HG03521 (cell line): ENCODE measurements around the gene LSM12.
A peak's percentile ranks its signal among the peaks of the same experiment; 100 is the strongest.
"Not testable (repeated sequence)": the region's sequence is repeated elsewhere in the genome, so short reads cannot be mapped to it uniquely, and the experiment has no call there.

ENCODE experiments used
- ATAC-seq: cut with Tn5 transposase; IDR thresholded peaks from one replicate; pipeline ENCODE4 v1.9.1; 2021; ENCODE audit warnings: mild to moderate bottlenecking, moderate library complexity; ENCODE audit not compliant: unreplicated experiment

Gene LSM12

DNA sequence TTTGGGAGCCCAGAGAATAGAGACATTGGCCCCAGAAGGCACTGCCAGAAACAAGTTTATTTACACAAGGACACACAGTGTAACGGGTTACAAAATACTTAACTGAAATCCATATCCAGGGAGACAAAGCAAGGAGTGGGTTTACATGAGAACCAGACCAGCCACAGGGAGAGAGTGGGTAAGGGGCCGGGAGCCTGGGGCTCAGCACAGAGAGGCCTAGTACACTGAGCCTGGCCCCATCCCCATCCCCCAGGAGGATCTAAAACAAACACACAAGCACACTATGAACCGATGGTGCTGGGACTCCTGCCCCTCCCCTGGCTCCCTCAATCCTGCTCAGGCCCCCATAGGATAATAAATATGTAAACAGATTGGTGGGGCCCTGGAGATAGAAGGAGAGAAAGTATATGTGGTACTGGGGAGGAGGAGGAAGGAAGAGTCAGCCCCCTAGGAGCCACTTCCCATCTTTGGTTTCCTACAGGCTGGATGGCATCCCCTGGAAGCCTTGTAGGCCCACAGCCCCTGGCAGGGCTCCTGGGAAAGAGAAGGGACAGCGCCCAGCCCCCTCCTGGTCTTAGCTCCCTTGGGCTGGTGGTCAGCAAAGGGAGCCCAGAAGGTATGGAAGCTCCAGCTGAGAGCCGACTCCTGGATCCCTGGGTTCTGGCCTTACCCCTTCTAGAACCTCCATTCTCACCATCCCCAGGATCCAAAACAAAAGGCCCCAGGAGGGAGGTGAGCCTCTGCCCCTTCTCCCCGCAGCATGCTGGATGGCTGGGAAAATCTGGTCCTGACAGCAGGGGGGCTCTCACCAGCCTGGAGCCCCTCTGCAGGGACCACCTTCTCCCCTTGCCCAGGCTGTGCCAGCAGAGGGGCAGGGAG is 10.5 kb upstream of the LSM12 start:
- ATAC-seq: no peak

DNA sequence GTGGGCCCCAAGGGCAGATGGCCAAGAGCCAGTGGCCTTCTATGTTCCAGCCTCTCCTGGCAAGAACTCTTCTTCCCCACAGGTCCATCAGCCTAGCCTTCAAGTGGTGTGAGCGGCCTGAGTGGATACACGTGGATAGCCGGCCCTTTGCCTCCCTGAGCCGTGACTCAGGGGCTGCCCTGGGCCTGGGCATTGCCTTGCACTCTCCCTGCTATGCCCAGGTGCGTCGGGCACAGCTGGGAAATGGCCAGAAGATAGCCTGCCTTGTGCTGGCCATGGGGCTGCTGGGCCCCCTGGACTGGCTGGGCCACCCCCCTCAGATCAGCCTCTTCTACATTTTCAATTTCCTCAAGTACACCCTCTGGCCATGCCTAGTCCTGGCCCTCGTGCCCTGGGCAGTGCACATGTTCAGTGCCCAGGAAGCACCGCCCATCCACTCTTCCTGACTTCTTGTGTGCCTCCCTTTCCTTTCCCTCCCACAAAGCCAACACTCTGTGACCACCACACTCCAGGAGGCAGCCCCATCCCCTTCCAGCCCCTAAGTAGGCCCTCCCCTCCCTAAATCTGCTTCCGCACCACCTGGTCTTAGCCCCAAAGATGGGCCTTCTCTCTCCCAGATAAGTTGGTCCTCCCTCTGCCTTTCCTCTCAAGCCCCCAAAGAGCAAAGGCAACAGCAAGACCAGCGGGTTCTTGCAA is 9.3 kb upstream of the LSM12 start:
- ATAC-seq: no peak

GRCh38 chr17:44074911-44075285 is 8.4 kb upstream of the LSM12 start:
- no peak for ATAC-seq

GRCh38 chr17:44074231-44074910 is 7.9 kb upstream of the LSM12 start:
- no peak for ATAC-seq

DNA sequence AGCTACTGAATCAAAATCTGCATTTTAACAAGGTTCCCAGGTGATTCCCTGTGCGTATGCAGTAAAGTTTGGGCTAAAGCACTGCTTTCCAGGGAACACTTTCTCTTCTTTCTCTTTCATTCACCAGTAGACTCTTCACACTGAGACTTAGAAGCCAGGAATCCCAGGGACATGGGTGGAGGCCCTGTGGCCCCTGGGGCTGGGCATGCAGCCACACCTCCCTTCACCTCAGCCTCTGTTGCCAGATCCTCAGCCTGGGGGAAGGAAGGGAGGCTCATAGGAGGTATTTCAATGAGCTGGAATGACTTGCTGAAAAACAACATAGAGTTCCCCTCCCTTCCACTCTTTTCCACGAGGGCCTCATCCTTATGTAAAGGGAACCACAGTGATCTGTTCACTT is 5.3 kb upstream of the LSM12 start:
- ATAC-seq: no peak

- ATAC-seq: peak; percentile 17
Observed at GRCh38 chr17:44071198-44071520, 4.7 kb upstream of the LSM12 start.

GRCh38 chr17:44070455-44071197 is 4.2 kb upstream of the LSM12 start, which contains the start of gene G6PC3:
Gene G6PC3, plus strand, starts transcription at chr17:44070735. Its CDS starts 231 bp downstream, at chr17:44070966.
- ATAC-seq: peak; percentile 69

- ATAC-seq: no peak
Observed at GRCh38 chr17:44069974-44070454, 3.5 kb upstream of the LSM12 start.

DNA sequence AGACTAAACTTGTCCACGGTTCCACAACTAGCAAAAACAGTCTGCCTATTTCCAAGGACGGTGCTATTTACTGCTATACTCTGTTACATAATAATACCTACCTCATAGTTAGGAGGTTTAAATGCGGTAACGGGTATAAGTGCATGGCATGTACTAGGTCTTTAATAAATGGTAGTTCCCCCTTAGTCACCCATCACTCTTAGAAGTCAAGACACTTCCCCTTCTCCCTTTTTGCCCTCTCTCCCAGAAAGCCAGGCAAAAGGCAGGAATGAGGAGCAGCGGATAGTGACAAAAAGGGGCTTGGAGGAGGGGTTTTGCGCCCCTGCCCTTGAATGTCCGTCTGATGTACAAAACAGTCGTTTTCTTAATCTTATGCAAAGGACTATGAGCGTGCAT is 1.1 kb upstream of the LSM12 start:
- ATAC-seq: no peak

DNA sequence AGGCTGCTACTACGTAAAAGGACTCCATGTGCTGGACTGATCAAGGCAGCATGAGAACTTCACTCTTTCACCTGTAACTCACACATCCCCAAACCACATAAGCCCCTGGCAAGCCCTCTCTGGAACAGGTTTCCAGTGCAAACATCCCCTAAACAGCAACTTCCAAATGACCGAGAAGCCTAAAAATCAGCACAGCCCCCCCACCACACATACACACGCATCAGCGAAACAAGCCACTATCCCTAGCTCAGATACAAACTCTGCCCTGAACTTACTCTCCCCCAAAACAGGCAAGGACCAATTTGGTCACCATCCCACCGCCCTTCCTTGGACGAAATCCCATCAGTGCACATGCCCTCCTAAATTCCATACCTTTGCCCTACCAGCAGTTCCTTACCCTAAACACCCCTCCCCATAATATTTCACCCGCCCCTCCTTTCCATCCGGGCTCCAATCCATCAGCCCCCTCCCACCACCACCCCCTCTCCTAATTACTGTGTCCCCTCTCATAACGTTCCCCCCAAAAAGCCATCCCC is 735 bp downstream of the LSM12 start:
- ATAC-seq: no peak

GRCh38 chr17:44063704-44064639 is 2.5 kb downstream of the LSM12 start:
- ATAC-seq: no peak

- ATAC-seq: no peak
Observed at GRCh38 chr17:44062871-44063270, 3.6 kb downstream of the LSM12 start.

GRCh38 chr17:44061446-44061845 is 5.0 kb downstream of the LSM12 start:
- no peak for ATAC-seq

GRCh38 chr17:44059101-44059892 is 7.2 kb downstream of the LSM12 start:
- ATAC-seq: no peak

- ATAC-seq: no peak
Observed at GRCh38 chr17:44053125-44053872, 13.2 kb downstream of the LSM12 start.

DNA sequence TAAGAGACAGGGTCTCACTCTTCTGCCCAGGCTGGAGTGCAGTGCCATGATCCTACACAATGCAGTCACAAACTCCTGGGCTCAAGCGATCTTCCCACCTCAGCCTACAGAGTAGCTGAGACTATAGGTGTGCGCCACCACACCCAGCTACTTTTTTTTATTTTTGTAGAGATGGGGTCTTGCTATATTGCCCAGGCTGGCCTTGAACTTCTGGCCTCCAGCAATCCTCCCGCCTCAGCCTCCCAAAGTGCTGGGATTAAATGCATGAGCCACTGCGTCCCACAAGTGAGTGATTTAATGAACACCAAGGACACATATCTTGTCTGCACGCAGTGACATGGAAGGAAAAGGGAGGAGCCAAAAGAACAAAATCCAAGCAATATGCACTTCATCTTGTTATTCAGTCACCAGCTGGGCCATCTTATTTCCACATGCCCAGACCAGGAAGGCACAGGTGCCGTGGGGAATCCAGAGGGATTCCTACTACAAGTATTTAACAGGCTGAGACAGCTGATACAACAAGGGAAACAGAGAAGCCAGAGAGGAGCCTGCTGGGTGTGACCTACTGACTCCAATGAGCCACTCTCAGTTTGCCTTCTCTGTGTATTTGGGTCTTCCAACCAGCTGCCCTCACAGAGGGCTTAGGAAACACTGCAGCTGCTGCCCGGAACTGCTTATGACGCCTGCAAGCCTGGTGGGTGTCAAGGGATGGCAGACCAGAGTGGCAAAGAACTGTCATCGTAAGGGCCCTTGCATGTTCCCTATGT is 17.0 kb downstream of the LSM12 start:
- no peak for ATAC-seq

DNA sequence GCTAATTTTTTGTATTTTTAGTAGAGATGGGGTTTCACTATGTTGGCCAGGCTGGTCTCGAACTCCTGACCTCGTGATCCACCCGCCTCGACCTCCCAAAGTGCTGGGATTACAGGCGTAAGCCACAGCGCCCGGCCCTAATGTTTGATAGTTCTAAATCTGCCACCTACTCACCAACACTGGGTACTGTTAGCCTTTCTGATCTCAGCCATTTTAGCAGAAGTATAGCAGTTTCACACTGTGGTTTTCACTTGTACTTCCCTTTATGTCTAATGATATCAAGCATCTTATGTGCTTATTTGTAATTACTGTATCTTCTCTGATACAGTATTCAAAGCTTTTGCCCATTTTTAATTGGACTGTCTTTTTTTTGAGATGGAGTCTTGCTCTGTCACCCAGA is 19.6 kb downstream of the LSM12 start:
- ATAC-seq: not testable (repeated sequence)
